VCaP (cell line): Measurements from ENCODE around the gene HSPA4L.

ENCODE experiments used
- H3K27ac ChIP-seq: fragments of 450-650 bp; 2 replicates; pipeline ENCODE4 v1.5.1; 2017
- TF ChIP-seq, protein P1 (sequence below): fragments of 450-650 bp; conservative IDR thresholded peaks from 2 replicates; pipeline ENCODE4 v1.5.1; 2017; ENCODE audit warnings: mild to moderate bottlenecking, moderate library complexity

HSPA4L gene

DNA sequence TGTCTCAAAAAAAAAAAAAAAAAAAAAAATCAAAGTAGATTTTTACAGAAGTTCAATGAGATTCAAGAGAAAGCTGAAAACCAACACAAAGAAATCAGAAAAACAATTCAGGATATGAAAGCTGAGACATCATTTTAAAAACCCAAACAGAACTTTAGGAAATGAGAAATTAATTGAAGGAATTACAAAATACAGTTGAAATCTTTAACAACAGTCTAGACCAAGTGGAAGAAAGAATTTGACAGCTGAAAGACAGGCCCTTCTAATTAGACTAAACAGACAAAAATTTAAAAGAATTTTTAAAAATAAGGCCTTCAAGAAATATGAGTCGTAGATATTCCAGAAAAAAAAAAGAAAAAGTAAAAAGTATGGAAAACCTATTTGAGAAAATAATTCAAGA is 64.6 kb downstream of the HSPA4L start:
- no peak overlapping the region for H3K27ac ChIP-seq
- TF ChIP-seq, protein P1, sequence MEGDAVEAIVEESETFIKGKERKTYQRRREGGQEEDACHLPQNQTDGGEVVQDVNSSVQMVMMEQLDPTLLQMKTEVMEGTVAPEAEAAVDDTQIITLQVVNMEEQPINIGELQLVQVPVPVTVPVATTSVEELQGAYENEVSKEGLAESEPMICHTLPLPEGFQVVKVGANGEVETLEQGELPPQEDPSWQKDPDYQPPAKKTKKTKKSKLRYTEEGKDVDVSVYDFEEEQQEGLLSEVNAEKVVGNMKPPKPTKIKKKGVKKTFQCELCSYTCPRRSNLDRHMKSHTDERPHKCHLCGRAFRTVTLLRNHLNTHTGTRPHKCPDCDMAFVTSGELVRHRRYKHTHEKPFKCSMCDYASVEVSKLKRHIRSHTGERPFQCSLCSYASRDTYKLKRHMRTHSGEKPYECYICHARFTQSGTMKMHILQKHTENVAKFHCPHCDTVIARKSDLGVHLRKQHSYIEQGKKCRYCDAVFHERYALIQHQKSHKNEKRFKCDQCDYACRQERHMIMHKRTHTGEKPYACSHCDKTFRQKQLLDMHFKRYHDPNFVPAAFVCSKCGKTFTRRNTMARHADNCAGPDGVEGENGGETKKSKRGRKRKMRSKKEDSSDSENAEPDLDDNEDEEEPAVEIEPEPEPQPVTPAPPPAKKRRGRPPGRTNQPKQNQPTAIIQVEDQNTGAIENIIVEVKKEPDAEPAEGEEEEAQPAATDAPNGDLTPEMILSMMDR, result no peak

DNA sequence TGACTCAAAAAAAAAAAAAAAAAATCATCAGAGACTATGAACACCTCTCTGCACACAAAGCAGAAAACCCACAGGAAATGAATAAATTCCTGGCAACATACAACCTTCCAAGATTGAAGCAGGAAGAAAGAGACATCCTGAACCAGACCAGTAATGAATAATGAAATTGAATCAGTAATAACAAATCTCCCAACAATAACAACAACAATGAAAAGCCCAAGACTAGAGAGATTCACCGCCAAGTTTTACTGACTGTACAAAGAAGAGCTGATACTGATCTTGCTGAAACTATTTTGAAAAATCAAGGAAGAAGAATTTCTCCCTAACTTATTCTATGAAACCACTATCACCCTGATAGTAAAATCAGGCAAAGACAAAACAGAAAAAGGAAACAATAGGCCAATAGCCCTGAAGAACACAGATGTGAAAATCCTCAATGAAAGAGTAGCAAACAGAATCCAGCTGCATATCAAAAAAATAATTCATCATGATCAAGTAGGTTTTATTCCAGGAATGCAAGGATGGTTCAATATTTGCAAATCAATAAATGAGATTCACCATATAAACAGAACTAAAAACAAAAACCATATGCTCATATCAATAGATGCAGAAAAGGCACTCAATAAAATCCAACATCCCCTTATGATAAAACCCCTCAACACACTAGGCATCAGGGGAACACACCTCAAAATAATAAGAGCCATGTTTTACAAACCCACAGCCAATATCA is 67.5 kb downstream of the HSPA4L start:
- TF ChIP-seq, protein P1, result no peak
- no peak overlapping the region for H3K27ac ChIP-seq

DNA sequence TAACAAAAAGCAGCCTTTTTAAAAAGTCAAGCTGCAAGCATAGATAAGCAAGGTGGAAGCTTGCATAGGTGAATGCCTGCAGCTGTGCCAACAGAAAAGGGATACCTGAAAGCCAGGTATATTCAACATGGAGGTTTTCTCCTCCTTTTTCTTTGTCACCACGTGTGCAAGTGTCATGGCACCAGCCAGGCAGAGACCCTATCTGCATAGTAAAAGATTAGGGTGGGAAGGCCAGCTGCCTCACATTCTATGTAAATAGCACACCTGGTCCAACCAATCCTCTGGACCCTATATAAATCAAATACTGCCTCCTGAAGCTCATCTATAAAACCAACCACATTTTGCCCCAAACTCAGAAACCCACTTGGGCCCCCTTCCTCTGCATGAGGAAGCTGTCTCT is 70.5 kb downstream of the HSPA4L start:
- no peak overlapping the region for H3K27ac ChIP-seq

DNA sequence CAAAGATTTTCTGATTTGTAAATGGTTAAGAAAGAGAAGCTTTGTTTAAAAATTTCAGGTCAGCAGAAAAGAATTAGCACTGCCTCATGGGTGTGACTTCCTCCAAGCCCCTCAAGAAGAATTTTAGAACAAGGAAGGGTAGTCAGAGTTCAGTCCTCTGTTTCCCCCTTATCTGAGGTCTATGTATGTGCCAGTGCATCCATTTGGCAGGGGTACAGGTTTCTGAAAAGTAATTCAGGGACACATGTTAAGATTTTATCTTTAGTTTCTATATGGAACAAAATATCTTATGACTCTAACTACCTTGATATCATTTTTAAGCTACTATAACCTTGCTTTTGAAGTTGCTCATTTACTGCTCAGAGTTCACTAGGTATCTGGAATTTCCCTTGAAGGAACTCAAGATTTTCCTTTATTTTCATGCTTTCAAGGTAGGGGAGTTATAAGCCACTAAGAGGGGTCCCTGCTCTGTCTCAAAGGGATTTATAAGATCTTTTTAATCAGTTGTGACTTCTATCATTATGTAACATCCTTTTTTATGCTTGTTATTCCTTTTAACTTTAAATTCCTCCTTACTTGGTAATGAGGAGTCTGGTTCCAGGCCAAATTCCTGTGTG is 74.2 kb downstream of the HSPA4L start:
- no peak overlapping the region for H3K27ac ChIP-seq
- TF ChIP-seq, protein P1, result no peak

More for the DNA sequence above, 70.5 kb downstream of the HSPA4L start:
- TF ChIP-seq, protein P1, result no peak

DNA sequence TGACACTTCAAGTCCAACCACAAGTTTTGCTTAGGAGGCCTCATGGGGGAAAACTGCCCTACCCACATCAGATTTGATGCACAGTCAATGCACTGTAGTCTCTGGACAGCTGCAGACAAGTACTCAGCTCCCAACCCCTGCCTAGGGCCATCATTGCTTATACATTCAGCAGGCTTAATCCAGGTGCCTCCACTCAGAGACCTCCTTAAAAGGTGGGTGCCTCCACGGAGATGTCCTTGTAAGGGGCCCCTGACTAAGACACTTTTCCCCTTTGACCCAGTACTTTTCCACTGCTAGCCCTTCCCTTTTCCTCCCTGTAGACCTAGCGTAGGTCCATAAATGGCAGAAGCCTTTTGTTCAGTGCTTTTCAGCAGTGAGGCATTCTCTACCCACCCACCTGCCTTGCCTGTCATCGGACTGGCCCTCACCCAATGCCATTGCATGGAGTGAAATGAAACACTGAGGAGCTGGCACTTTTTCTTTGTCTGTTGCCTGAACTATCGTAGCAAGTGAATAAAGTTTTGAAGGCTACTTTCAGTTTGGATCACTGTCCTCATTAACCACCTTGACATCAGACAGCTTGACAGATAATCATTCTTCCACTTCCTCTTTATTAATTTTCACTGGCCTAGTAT is 74.8 kb downstream of the HSPA4L start:
- TF ChIP-seq, protein P1, result no peak
- no peak overlapping the region for H3K27ac ChIP-seq

DNA sequence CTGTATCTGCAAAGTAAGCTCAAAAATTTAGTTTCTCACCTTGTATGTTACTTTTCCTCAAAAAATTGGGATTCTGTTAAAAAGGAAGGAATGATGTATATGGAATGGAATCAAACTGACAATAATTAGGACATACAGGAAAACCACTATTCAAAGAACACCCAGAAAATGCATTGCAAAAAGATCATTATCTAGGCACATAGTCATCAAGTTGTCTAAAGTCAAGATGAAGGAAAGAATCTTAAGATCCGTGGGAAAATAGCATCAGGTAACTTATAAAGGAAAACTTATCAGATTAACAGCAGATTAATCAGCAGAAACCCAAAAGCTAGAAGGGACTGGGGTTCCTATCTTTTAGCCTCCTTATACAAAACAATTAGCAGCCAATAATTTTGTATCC is 75.5 kb downstream of the HSPA4L start:
- H3K27ac ChIP-seq, result no peak overlapping the region
- TF ChIP-seq, protein P1, result no peak

DNA sequence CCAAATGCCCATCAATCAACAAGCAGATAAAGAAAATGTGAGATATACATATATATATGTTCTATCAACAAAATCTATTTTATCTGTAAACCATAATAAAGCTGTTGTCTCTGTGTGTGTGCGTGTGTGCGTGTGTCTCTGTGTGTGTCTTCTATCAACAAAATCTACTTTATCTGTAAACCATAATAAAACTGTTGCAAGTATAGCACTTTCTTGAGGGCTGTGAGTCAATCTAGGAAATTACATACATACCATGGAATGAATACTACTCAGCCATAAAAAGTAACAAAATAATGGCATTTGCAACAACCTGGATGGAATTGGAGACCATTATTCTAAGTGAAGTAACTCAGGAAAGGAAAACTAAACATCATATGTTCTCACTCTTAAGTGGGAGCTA is 86.1 kb downstream of the HSPA4L start:
- TF ChIP-seq, protein P1, result no peak
- H3K27ac ChIP-seq, result no peak overlapping the region
